ENCODE data around the gene CSMD2.

Gene CSMD2

DNA sequence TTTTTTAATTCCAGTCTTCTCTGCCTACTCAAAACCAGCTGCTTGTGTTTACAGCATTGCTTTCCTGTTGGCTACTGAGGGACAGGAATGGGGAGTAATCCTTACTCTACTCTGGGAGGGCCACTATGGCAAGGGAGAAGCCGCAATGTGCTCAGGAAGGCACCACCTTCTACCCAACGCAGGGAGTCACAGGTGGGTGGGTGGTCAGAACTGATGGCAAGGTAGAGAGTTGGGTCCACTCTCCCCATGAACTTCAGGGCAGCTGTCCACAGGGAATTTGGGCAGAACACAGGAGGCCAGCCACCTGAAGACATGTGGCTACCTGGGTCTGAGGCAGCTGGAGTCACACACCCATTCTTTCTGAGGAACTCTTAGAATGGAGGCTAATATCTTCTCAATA, 341.6 kb downstream of the CSMD2 start:
- DNase-seq: no peak
- in situ Hi-C loops (cut with HindIII; ENCODE audit: low pct_ligation_motif_present, low pct_unique_long_range_greater_than_20kb, low sequenced_read_pairs): no loop called here

DNA sequence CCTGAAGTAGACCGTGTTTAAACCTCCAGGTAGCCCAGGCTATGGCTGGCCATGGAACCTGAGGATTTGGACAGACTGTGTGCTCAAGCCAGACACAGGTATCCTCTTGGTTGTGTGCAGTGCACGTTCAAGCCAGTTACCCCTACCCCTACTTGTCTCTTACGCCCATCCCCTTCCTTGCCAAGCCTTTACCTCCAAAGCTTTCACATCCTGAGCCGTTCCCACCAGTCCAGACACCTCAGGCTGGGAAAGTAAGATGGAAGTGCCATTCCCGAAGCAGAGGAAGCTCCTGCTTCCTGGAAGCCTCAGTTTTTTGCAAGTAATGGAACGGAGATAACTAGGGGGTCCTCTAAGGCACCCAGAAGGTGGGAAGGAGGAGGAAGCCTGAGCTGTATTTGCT, 342.6 kb downstream of the CSMD2 start:
- no peak for DNase-seq
- in situ Hi-C loops (cut with HindIII; ENCODE audit: low pct_ligation_motif_present, low pct_unique_long_range_greater_than_20kb, low sequenced_read_pairs): no loop called here

GRCh38 chr1:33821291-33821690, 343.7 kb downstream of the CSMD2 start:
- in situ Hi-C loops (cut with HindIII; ENCODE audit: low pct_ligation_motif_present, low pct_unique_long_range_greater_than_20kb, low sequenced_read_pairs): no loop called here
- no peak for DNase-seq

DNA sequence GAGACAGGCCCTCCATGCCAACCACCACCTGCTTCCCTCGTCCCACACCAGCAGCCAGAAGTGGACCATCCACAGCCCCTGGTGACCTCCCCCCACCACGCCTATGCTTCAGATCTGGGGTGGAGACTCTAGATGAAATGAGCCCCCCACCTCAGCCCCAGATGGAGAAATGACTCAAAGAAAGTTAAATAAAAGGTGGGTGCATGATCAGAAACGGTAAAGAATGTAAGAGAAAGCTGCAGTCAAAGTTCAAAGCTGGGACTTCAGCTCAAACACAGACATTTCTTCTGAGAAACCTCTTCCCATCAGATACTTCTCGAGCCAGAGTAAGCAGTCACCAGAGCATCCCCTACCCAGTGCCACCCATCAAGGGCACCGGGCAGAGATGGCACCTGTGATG, 344.2 kb downstream of the CSMD2 start:
- DNase-seq: no peak
- in situ Hi-C loops (cut with HindIII; ENCODE audit: low pct_ligation_motif_present, low pct_unique_long_range_greater_than_20kb, low sequenced_read_pairs): no loop called here

- in situ Hi-C loops (cut with HindIII; ENCODE audit: low pct_ligation_motif_present, low pct_unique_long_range_greater_than_20kb, low sequenced_read_pairs): no loop called here
- DNase-seq: no peak
These were observed 345.1 kb downstream of the CSMD2 start for GRCh38 chr1:33819913-33820311.

GRCh38 chr1:33819290-33819912, 345.6 kb downstream of the CSMD2 start:
- in situ Hi-C loops (cut with HindIII; ENCODE audit: low pct_ligation_motif_present, low pct_unique_long_range_greater_than_20kb, low sequenced_read_pairs): no loop called here
- DNase-seq: no peak

DNA sequence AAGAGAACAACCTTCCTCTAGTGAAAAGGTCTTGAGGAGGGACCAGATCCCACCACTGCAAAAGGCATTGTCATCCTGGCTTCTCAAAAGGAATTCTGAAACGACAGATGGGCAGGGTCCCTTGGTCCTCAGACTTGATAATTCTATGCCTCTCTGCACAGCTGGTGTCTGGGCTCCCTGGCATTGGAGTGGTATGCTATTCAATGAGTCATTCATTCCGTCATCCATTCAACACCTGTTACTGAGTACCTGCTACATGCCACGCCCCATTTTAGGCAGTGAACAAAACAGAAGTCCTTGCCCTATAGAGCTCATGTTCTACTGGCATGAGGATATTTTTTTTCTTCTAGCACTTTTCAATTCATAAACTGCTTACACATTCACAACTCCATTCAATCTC, 347.0 kb downstream of the CSMD2 start:
- no peak for DNase-seq

GRCh38 chr1:33815061-33815460, 350.0 kb downstream of the CSMD2 start:
- no peak for DNase-seq
- in situ Hi-C loops (cut with HindIII; ENCODE audit: low pct_ligation_motif_present, low pct_unique_long_range_greater_than_20kb, low sequenced_read_pairs): no loop called here

More for the DNA sequence above, 347.0 kb downstream of the CSMD2 start:
- in situ Hi-C loops (cut with HindIII; ENCODE audit: low pct_ligation_motif_present, low pct_unique_long_range_greater_than_20kb, low sequenced_read_pairs): no loop called here

- DNase-seq: no peak
- in situ Hi-C loops (cut with HindIII; ENCODE audit: low pct_ligation_motif_present, low pct_unique_long_range_greater_than_20kb, low sequenced_read_pairs): no loop called here
These were observed 350.9 kb downstream of the CSMD2 start for GRCh38 chr1:33814166-33814565.

- no peak for DNase-seq
- in situ Hi-C loops (cut with HindIII; ENCODE audit: low pct_ligation_motif_present, low pct_unique_long_range_greater_than_20kb, low sequenced_read_pairs): no loop called here
These were observed 354.5 kb downstream of the CSMD2 start for GRCh38 chr1:33810571-33810970.

DNA sequence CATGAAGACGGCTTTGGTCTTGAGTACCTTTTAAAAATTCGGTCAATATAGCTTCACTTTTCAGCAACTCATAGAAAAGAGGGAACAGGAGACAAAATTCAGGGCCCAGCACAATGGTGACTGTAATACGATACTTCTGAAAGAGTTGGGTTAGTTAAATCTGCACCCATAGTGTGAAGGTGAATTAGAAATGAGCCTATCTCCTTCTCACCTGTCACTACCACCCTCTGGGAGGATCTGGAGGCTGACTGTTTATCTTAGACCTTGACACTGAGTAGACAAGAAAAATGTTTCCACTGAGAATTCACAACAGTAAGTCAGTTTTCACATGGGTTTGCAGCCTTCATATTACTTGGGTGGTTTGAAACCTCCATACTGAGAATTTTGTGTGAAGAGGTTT, 359.0 kb downstream of the CSMD2 start:
- no peak for DNase-seq
- in situ Hi-C loops (cut with HindIII; ENCODE audit: low pct_ligation_motif_present, low pct_unique_long_range_greater_than_20kb, low sequenced_read_pairs): no loop called here

DNA sequence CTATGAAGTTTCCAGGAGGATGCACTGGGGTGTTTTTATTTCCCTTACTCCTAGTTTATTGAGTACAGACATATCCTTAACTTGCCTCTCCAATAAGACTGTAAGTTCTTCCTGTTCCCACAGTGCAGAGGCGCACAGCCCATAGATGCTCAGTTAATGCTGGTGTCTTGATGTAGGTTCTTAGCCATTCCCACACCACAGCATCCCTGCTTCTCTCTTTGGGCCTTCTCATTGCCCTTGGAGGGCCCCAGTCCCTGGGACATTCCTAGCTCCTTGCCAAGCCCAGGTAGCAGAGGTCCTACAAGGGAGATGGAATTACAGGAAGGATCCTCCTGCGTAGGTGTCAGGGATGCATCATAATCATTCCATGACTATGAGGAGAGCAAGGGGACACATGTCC, 362.8 kb downstream of the CSMD2 start:
- in situ Hi-C loops (cut with HindIII; ENCODE audit: low pct_ligation_motif_present, low pct_unique_long_range_greater_than_20kb, low sequenced_read_pairs): no loop called here
- DNase-seq: no peak

DNA sequence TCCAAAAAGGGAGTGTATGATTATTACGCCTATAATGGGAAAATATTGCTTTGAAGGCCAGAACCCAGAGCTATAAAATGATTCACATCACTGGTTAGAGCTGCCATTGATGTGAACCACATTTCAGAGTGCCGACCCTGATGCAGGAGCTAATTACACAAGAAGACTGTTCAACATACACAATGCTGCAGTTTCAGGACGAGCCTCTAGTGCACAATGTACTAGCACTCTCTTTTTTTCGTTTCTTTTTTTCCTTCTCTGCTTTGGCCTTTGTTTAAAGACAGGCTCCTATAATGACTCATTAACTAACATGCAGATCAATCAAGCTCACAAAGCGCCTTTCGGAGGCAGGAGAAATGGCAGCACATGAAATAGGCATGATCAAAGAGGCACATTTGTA, 367.2 kb downstream of the CSMD2 start:
- in situ Hi-C loops (cut with HindIII; ENCODE audit: low pct_ligation_motif_present, low pct_unique_long_range_greater_than_20kb, low sequenced_read_pairs): no loop called here
- no peak for DNase-seq

- in situ Hi-C loops (cut with HindIII; ENCODE audit: low pct_ligation_motif_present, low pct_unique_long_range_greater_than_20kb, low sequenced_read_pairs): no loop called here
- no peak for DNase-seq
These were observed 372.4 kb downstream of the CSMD2 start for GRCh38 chr1:33792651-33793050.

DNA sequence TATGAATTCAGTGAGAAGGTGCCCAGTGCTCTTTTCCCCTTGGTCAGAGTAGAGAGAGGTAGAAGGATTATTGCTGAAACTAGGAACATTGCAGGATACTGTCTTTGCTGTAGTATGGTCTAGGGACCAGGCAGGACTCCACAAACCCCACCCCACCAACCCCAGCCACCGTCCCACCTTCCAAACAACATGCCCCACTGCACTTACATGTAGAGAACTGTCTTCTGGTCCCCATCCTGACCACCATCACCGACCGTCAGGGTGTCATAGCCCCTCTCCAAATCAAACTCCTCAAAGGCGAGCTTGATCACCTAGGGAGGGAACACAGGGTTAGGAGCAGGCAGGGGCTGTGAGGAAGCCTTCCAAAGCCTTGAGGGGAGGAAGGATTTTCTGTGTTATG, 372.8 kb downstream of the CSMD2 start:
- in situ Hi-C loops (cut with HindIII; ENCODE audit: low pct_ligation_motif_present, low pct_unique_long_range_greater_than_20kb, low sequenced_read_pairs): no loop called here

DNA sequence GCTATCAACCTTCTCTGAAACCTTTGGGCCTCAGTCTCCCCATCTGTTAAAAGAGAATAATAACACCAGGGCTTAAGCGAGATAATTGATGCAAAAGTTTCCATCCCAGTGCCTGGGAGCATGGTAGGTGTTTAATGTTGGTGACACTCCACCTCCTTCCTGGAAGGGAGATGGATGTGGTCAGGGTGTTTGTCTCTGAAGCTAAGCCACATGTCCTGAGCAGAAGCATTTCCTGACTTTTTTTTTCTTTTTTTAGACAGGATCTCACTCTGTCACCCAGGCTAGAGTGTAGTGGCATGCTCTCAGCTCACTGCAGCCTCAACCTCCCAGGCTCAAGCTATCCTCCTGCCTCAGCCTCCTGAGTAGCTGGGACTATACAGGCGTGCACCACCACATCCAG, 373.8 kb downstream of the CSMD2 start:
- in situ Hi-C loops (cut with HindIII; ENCODE audit: low pct_ligation_motif_present, low pct_unique_long_range_greater_than_20kb, low sequenced_read_pairs): no loop called here
- DNase-seq: no peak

More for the DNA sequence above, 372.8 kb downstream of the CSMD2 start:
- DNase-seq: no peak

GRCh38 chr1:33790577-33790976, 374.5 kb downstream of the CSMD2 start:
- no peak for DNase-seq
- in situ Hi-C loops (cut with HindIII; ENCODE audit: low pct_ligation_motif_present, low pct_unique_long_range_greater_than_20kb, low sequenced_read_pairs): no loop called here

- no peak for DNase-seq
- in situ Hi-C loops (cut with HindIII; ENCODE audit: low pct_ligation_motif_present, low pct_unique_long_range_greater_than_20kb, low sequenced_read_pairs): no loop called here
These were observed 380.2 kb downstream of the CSMD2 start for GRCh38 chr1:33784876-33785275.

- no peak for DNase-seq
- in situ Hi-C loops (cut with HindIII; ENCODE audit: low pct_ligation_motif_present, low pct_unique_long_range_greater_than_20kb, low sequenced_read_pairs): no loop called here
These were observed 382.3 kb downstream of the CSMD2 start for GRCh38 chr1:33782776-33783175.

DNA sequence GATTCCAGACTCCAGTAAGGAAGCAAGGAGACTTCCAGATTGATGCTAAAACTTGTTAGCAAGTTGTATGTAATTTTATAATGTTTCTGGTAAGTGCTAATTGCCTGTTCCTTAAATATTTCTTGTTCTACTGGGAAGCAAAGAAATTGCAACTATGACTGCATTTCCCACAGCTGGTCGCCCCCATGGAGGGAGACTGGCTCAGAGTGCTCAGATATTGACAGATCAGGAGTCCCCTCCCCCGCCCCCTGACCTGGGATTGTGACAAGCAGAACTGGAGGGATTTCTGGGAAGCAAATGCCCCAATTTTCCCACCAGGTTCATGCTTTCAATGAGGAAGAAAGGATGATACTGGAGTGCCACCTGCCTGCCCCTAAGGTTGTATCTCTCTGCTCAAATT, 383.4 kb downstream of the CSMD2 start:
- no peak for DNase-seq
- in situ Hi-C loops (cut with HindIII; ENCODE audit: low pct_ligation_motif_present, low pct_unique_long_range_greater_than_20kb, low sequenced_read_pairs): no loop called here

DNA sequence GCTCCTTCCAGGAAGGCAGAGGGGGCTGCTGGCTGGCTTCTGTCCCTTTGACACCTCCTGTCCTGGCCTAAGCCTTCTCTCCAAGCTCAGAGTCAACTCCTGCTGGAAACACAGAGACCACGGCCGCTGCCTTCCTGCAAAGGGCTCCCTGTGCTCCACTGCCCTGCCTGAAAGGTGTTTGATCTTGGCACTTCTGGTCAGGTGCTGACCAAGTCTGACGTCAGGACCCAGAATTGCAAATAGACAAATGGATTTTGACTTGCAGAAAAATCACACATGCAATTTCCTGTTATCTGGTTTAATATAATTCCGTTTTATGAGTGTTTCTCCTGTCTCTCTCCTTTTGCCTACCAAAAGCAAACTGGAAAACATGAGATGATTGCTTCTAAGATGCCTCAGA, 387.7 kb downstream of the CSMD2 start:
- in situ Hi-C loops (cut with HindIII; ENCODE audit: low pct_ligation_motif_present, low pct_unique_long_range_greater_than_20kb, low sequenced_read_pairs): no loop called here
- DNase-seq: no peak
